Stromal cell of bone marrow (primary cell): ENCODE results near the gene CNBP.
"Not testable (repeated sequence)": the region's sequence is repeated elsewhere in the genome, so short reads cannot be mapped to it uniquely, and the experiment has no call there.

ENCODE experiments used
- DNase-seq: peaks from one replicate; pipeline ENCODE4 v3.0.0-alpha.2; 2012; ENCODE audit warnings: low read depth

Gene CNBP

DNA sequence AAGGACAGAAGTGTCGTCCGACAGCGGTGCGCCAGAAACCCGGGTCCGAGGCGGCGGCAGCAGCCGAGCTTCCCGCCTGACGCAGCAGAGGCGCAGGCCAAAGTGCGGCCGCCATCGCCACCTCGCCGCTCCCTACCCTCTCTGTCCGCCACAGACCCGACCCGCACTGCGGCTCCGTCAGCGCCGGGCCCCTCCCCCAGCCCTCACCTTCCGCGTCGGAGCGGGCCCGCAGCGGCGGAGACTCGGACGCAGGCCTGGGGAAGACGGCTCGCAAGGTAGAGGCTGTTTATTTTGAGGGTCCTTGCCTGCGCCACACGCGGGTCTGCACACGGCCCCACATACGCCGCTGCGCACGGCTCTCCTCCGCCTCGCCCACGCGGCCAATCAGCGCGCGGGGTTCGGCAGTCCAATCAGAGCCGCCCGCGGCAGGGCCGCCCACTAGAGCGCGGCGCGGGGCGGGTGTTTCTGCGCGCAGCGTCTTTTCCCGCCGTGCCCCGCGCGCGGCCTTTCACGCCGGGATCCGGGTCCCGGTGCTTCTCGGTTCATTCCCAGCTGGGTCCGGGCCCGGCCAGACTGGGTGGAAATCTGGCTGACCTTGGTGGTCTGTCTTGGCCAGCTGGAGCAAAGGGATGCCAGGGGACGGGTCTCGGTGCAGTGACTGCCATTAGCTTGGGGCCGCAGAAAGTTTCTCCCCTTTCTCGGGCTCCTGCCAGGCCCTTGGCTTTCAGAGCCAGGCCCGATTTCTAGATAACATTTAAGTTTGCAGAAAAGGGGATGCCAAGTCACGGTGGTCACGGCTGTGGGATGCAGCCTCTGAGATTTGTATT, at the start of gene CNBP:
Gene CNBP, minus strand, starts transcription at position 328 of the 827 bp plus-strand sequence. CDS start 12,139 bp downstream, outside the sequence.
- peak; percentile 90 for DNase-seq

GRCh38 chr3:129231331-129232119, 47.8 kb upstream of the CNBP start:
- no peak for DNase-seq

- DNase-seq, result peak; percentile 83
Measured at GRCh38 chr3:129230311-129231019, 46.8 kb upstream of the CNBP start.

GRCh38 chr3:129228891-129229585, 45.3 kb upstream of the CNBP start:
- DNase-seq, result no peak

GRCh38 chr3:129226374-129226773, 42.7 kb upstream of the CNBP start:
- DNase-seq, result peak; percentile 82

GRCh38 chr3:129224984-129225393, 41.3 kb upstream of the CNBP start:
- peak; percentile 64 for DNase-seq

GRCh38 chr3:129224387-129224786, 40.7 kb upstream of the CNBP start:
- not testable (repeated sequence) for DNase-seq

DNA sequence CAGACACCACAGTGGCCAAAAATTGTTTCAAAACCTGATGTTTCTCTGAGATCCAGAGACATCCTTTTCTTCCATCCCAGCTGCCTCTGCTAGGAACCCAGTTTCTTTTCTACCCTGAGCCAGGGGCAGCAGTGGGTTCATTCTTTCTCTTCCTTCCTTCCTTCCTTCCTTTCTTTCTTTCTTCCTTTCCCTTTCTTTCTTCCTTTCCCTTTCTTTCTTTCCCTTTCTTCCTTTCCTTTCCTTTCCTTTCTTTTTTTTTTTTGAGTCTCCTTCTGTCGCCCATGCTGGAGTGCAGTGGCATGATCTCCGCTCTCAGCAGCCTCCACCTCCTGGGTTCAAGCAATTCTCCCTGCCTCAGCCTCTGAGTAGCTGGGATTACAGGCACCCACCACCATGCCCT, 35.0 kb upstream of the CNBP start:
- no peak for DNase-seq

DNA sequence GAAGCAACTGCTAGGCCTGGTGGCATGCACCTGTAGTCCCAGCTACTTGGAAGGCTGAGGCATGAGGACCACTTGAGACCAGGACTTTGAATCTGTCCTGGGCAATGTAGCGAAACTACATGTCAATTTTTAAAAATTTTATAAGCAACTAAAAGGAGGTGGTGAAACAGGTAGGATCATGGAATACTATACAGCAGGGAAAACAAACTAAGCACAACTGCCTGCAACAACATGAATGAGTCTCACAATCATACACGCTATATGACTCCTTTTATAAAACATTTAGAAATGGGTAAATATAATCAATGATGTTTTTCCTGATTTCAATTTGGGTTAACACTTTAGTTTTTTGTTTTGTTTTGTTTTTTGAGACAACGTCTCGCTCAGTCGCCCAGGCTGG, 29.5 kb upstream of the CNBP start:
- no peak for DNase-seq

DNA sequence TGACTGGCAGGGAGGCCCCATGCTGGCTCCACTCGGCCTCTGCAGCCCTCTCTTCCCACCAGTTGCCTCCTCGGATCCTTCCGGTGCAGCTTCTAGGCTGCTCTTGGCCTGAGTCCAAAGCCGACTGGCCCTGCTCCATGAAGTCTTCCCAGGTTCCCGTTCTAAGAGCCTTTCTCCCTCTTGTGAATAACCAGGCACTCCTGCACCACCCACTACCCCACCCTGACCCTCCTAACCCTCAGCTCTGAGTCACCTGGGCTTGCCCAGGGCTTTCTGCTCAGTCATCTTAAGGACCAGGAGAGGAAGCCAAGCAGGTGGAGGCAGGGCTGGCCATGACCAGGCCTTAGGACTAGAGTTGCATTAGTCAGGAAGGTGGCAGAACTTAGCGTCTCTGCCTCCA, 28.1 kb upstream of the CNBP start:
- peak; percentile 57 for DNase-seq

- DNase-seq, result no peak
Measured at GRCh38 chr3:129211345-129211744, 27.6 kb upstream of the CNBP start.

- DNase-seq, result no peak
Measured at GRCh38 chr3:129207479-129207878, 23.8 kb upstream of the CNBP start.

GRCh38 chr3:129205109-129205832, 21.6 kb upstream of the CNBP start:
- DNase-seq, result no peak

GRCh38 chr3:129204473-129204872, 20.8 kb upstream of the CNBP start:
- DNase-seq, result no peak

DNA sequence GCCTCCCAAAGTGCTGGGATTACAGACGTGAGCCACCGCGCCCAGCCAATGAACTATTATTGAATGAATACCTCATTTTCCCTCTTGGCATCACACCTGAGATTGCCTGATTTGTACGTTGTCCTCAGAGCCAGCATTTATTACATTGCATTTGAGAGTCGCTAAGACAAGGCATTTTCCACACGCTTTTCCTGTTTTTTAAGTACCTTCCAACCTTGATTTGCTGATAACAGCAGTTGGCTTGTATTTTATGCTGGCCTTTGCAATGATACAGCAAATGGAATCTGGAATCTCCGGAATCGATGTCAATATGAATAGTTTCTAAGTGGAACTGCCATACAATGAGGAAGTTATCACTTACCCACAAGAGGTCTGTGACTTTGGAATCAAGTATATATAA, 15.7 kb upstream of the CNBP start:
- no peak for DNase-seq

GRCh38 chr3:129197321-129197720, 13.6 kb upstream of the CNBP start:
- no peak for DNase-seq

DNA sequence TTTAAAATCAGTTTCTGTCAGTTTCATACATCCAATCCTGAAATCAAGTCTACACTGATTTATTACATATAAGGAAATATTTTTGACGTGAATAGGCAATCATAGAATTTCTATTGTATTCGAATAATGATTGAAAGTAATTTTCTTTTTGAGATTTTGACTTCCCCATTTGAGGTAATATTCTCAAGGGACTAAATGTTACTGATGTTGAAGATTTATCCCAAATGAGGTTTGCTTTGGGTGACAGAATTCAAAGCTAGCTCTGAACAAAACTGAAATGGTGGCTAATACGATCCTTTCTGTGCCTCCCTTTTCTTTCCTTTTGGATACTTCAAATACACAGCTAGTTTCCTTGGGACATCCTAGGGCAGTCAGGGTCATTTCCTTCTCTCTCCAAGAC, 12.9 kb upstream of the CNBP start:
- no peak for DNase-seq

- DNase-seq, result peak; percentile 96
Measured at GRCh38 chr3:129195731-129196256, 12.1 kb upstream of the CNBP start.

GRCh38 chr3:129189793-129190192, 6.1 kb upstream of the CNBP start:
- not testable (repeated sequence) for DNase-seq

DNA sequence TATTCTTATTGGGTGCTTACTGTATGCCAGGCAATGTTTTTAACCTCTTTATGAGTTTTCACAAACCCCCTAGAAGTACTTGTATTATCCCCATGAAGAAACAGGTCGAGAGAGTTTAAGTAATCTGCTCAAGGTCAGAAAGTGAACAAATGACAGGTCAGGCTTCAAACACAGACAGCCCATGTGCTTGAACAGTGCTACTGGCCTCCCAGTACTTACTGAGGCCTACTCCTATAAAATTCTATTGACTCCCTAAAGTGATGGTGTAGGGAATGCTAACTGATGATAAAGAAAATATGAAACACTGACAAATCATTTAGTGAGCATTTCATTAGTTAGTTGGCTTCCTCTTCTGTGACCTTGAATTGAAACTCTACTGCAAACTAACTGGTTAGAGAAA, 4.2 kb upstream of the CNBP start:
- DNase-seq, result no peak

- DNase-seq, result no peak
Measured at GRCh38 chr3:129185783-129186182, 2.1 kb upstream of the CNBP start.
